IMR-90 (cell line): Measurements from ENCODE around the gene IDH3B. TPM values are rescaled to one million over a fixed set of nuclear protein-coding genes. Genes with fewer than 3 reads are reported as not detected.

Source experiments
- ATAC-seq: fragments of 200-7000 bp; cut with Tn5 transposase; 2 replicates; pipeline ENCODE4 v1.9.1; 2020; ENCODE audit warnings: low read depth, mild to moderate bottlenecking, moderate library complexity
- BruUV-seq: library from RNA; stranded (reverse); fragments of 400-500 nt; replicated peaks from 2 replicates; lab custom pipeline; 2021; lab: Mats Ljungman, UMichigan
- CTCF ChIA-PET: fragments of 300-600 bp; formaldehyde crosslinking; extraction: SDS; loops from one replicate; lab custom pipeline; 2021; ENCODE audit warnings: antibody characterized with exemption; lab: Yijun Ruan, JAX
- POLR2A ChIA-PET: fragments of 300-600 bp; sonication (Branson Sonifier 250); formaldehyde crosslinking; loops from one replicate; lab custom pipeline; 2022; ENCODE audit warnings: antibody characterized with exemption; ENCODE audit not compliant: unreplicated experiment; lab: Charles Lee
- DNase-seq: peaks from one replicate; pipeline ENCODE4 v3.0.0; 2013
- H2AFZ ChIP-seq: replicated peaks from 2 replicates; pipeline ENCODE3; 2013; ENCODE audit warnings: low read length, mild to moderate bottlenecking; ENCODE audit not compliant: poor library complexity
- H2AK5ac ChIP-seq: 2 replicates; pipeline ENCODE4 v1.6.1; 2013; ENCODE audit warnings: low read depth, low read length, inconsistent platforms
- H2AK9ac ChIP-seq: replicated peaks from 2 replicates; pipeline ENCODE3; 2013; ENCODE audit warnings: mild to moderate bottlenecking, low read depth, low read length, moderate library complexity; ENCODE audit not compliant: poor library complexity
- H2BK120ac ChIP-seq: 2 replicates; pipeline ENCODE4 v1.6.1; 2013; ENCODE audit warnings: low read depth, low read length, inconsistent platforms
- H2BK15ac ChIP-seq: 3 replicates; pipeline ENCODE4 v1.6.1; 2013; ENCODE audit warnings: low read depth, low read length, inconsistent platforms
- H2BK20ac ChIP-seq: 2 replicates; pipeline ENCODE4 v1.6.1; 2013; ENCODE audit warnings: low read depth, mild to moderate bottlenecking, inconsistent platforms, low read length, moderate library complexity
- H2BK5ac ChIP-seq: 2 replicates; pipeline ENCODE4 v1.6.1; 2013; ENCODE audit warnings: mild to moderate bottlenecking, low read depth, low read length, inconsistent platforms; ENCODE audit not compliant: poor library complexity, severe bottlenecking
- H3K14ac ChIP-seq: replicated peaks from 2 replicates; pipeline ENCODE4 v1.6.1; 2013; ENCODE audit warnings: low read depth, low read length, inconsistent platforms
- H3K18ac ChIP-seq: 2 replicates; pipeline ENCODE4 v1.6.1; 2013; ENCODE audit warnings: low read depth, low read length, control low read depth
- H3K23ac ChIP-seq: 2 replicates; pipeline ENCODE4 v1.6.1; 2013; ENCODE audit warnings: low read depth, low read length, inconsistent platforms
- H3K27ac ChIP-seq: 2 replicates; pipeline ENCODE4 v1.5.1; 2013; ENCODE audit warnings: mild to moderate bottlenecking, control low read depth, low read length; ENCODE audit not compliant: insufficient read depth
- H3K27me3 ChIP-seq: 2 replicates; pipeline ENCODE4 v1.6.1; 2013; ENCODE audit warnings: low read length; ENCODE audit not compliant: control insufficient read depth, insufficient read depth
- H3K36me3 ChIP-seq: 2 replicates; pipeline ENCODE4 v1.6.1; 2013; ENCODE audit warnings: low read length, mixed read lengths; ENCODE audit not compliant: control insufficient read depth, insufficient read depth
- H3K4ac ChIP-seq: 2 replicates; pipeline ENCODE4 v1.6.1; 2013; ENCODE audit warnings: low read depth, low read length, inconsistent platforms
- H3K4me1 ChIP-seq: 2 replicates; pipeline ENCODE4 v1.6.1; 2013; ENCODE audit warnings: low read length, mixed read lengths; ENCODE audit not compliant: control insufficient read depth, insufficient read depth
- H3K4me2 ChIP-seq: 2 replicates; pipeline ENCODE4 v1.6.1; 2013; ENCODE audit warnings: low read depth, mild to moderate bottlenecking, control low read depth, low read length, moderate library complexity
- H3K4me3 ChIP-seq: 2 replicates; pipeline ENCODE4 v1.5.1; 2013; ENCODE audit warnings: low read depth, mild to moderate bottlenecking, control low read depth, low read length, moderate library complexity; ENCODE audit not compliant: insufficient read depth
- H3K56ac ChIP-seq: 2 replicates; pipeline ENCODE4 v1.6.1; 2013; ENCODE audit warnings: low read length, inconsistent platforms; ENCODE audit not compliant: insufficient read depth; ENCODE audit errors: extremely low read depth
- H3K79me1 ChIP-seq, 2 experiments: 2 replicates each; pipeline ENCODE4 v1.6.1; 2013; ENCODE audit warnings: low read length in 2 of 2, inconsistent platforms in 1 of 2, low read depth in 1 of 2
- H3K9ac ChIP-seq: 2 replicates; pipeline ENCODE4 v1.6.1; 2013; ENCODE audit warnings: low read depth, low read length, control low read depth
- H3K9me1 ChIP-seq: 2 replicates; pipeline ENCODE4 v1.6.1; 2013; ENCODE audit warnings: low read length, inconsistent platforms; ENCODE audit not compliant: insufficient read depth
- H3K9me3 ChIP-seq: 2 replicates; pipeline ENCODE4 v1.6.1; 2013; ENCODE audit warnings: low read length; ENCODE audit not compliant: control insufficient read depth, insufficient read depth
- H4K20me1 ChIP-seq: 2 replicates; pipeline ENCODE4 v1.6.1; 2013; ENCODE audit warnings: low read length, inconsistent platforms; ENCODE audit not compliant: insufficient read depth
- H4K5ac ChIP-seq: 2 replicates; pipeline ENCODE4 v1.6.1; 2013; ENCODE audit warnings: mild to moderate bottlenecking, low read depth, low read length, control low read depth
- H4K8ac ChIP-seq, 2 experiments: 2 replicates each; pipeline ENCODE4 v1.6.1; 2013; ENCODE audit warnings: low read depth in 2 of 2, low read length in 2 of 2, control low read depth in 1 of 2, inconsistent platforms in 1 of 2
- H4K91ac ChIP-seq: 2 replicates; pipeline ENCODE4 v1.6.1; 2013; ENCODE audit warnings: low read depth, low read length, inconsistent platforms; ENCODE audit not compliant: insufficient read depth
- BHLHE40 ChIP-seq: fragments of 150-350 bp; IDR thresholded peaks from 2 replicates; pipeline ENCODE4 v1.6.1; 2016; ENCODE audit warnings: mild to moderate bottlenecking, low read depth, low read length
- CEBPB ChIP-seq: IDR thresholded peaks from 2 replicates; pipeline ENCODE4 v1.6.1; 2012; ENCODE audit warnings: low read depth, low read length, improper control_type of control experiment
- CHD1 ChIP-seq: IDR thresholded peaks from 2 replicates; pipeline ENCODE4 v1.6.1; 2012; ENCODE audit warnings: low read depth, low read length, improper control_type of control experiment
- CTCF ChIP-seq: conservative IDR thresholded peaks from 2 replicates; pipeline ENCODE4 v1.5.1; 2012; ENCODE audit warnings: mild to moderate bottlenecking, low read depth, low read length, improper control_type of control experiment
- ELK1 ChIP-seq: fragments of 150-350 bp; IDR thresholded peaks from 2 replicates; pipeline ENCODE4 v1.6.1; 2016; ENCODE audit warnings: low read depth, mild to moderate bottlenecking, low read length, moderate library complexity, borderline replicate concordance
- FOS ChIP-seq: fragments of 150-350 bp; IDR thresholded peaks from 2 replicates; pipeline ENCODE4 v1.6.1; 2016; ENCODE audit warnings: low read depth, low read length
- MAFK ChIP-seq: IDR thresholded peaks from 2 replicates; pipeline ENCODE4 v1.6.1; 2012; ENCODE audit warnings: low read depth, low read length, improper control_type of control experiment
- MAZ ChIP-seq: IDR thresholded peaks from 2 replicates; pipeline ENCODE4 v1.6.1; 2012; ENCODE audit warnings: low read depth, mild to moderate bottlenecking, low read length, improper control_type of control experiment, moderate library complexity, borderline replicate concordance
- MXI1 ChIP-seq: IDR thresholded peaks from 2 replicates; pipeline ENCODE4 v1.6.1; 2012; ENCODE audit warnings: low read depth, mild to moderate bottlenecking, low read length, moderate library complexity, borderline replicate concordance
- NFE2L2 ChIP-seq: fragments of 150-350 bp; IDR thresholded peaks from 2 replicates; pipeline ENCODE4 v1.6.1; 2016; ENCODE audit warnings: low read depth, mild to moderate bottlenecking, low read length
- POLR2A ChIP-seq: IDR thresholded peaks from 2 replicates; pipeline ENCODE4 v1.6.1; 2012; ENCODE audit warnings: mild to moderate bottlenecking, low read depth, low read length
- RCOR1 ChIP-seq: IDR thresholded peaks from 2 replicates; pipeline ENCODE4 v1.6.1; 2012; ENCODE audit warnings: mild to moderate bottlenecking, low read length, improper control_type of control experiment; ENCODE audit not compliant: insufficient replicate concordance
- RFX5 ChIP-seq: IDR thresholded peaks from 2 replicates; pipeline ENCODE4 v1.8.0; 2012; ENCODE audit warnings: low read depth, mild to moderate bottlenecking, low read length, moderate library complexity
- SMC3 ChIP-seq: fragments of 150-350 bp; IDR thresholded peaks from 2 replicates; pipeline ENCODE4 v1.6.1; 2016; ENCODE audit warnings: low read depth, mild to moderate bottlenecking, antibody characterized with exemption, low read length, moderate library complexity
- USF2 ChIP-seq: fragments of 150-350 bp; IDR thresholded peaks from 2 replicates; pipeline ENCODE4 v1.6.1; 2017; ENCODE audit warnings: mild to moderate bottlenecking, antibody characterized with exemption, low read length, low read depth
- WGBS, 2 experiments: methylation state at CpG; one replicate each; pipeline versions ENCODE4 v1.1.5 to v1.1.7; 2013; ENCODE audit warnings: missing lambda C conversion rate in 2 of 2; ENCODE audit not compliant: insufficient read length in 1 of 2; ENCODE audit errors: extremely low coverage in 2 of 2; 5-methylcytosine and 5-hydroxymethylcytosine counted together
- dilution Hi-C: fragments of 300-500 bp; cut with HindIII; formaldehyde crosslinking; loops from one replicate; pipeline ENCODE4 v1.14.3; 2018; ENCODE audit warnings: low sequenced_read_pairs; ENCODE audit not compliant: unreplicated experiment
- in situ Hi-C: fragments of 300-500 bp; cut with MboI; formaldehyde crosslinking; loops from 3 replicates; pipeline ENCODE4 v1.14.3; 2019; ENCODE audit warnings: low sequenced_read_pairs, inconsistent platforms, mixed read lengths
- intact Hi-C: fragments of 100-400 bp; cut with micrococcal nuclease; formaldehyde crosslinking; loops from 2 replicates; pipeline ENCODE4 v1.10.0; 2022
- polyA plus RNA-seq, 3 experiments: library from polyadenylated mRNA; depleted of rRNA; stranded (reverse); fragments of >200 nt; gene quantifications; 2 replicates each; pipeline ENCODE4 v1.2.3, GENCODE V29; 2012; ENCODE audit warnings: low replicate concordance in 1 of 3
- total RNA-seq: library from RNA; depleted of rRNA; stranded (reverse); fragments of >200 nt; gene quantifications from 2 replicates; pipeline ENCODE4 v1.2.3, GENCODE V29; 2012

Gene IDH3B
- total and polyA plus RNA-seq, 2 of the 4 experiments (the other 2 are of a cell fraction), result 151 to 160 TPM

GRCh38 chr20:2693286-2694007 is 29.4 kb upstream of the IDH3B start:
- Histone ChIP-seq H3K18ac (no peak overlapping the region), H3K79me1 (no peaks in the 10 kb centered on the region), H4K5ac (no peak overlapping the region), H3K27ac (no peak overlapping the region), H2BK15ac (no peak overlapping the region), H3K56ac (no peak overlapping the region), H2AK9ac (peak overlapping the region; percentile 20), H2BK5ac (no peak overlapping the region), H2AFZ (peak overlapping the region; percentile 82), H4K91ac (no peak overlapping the region), H2AK5ac (no peak overlapping the region), H3K23ac (no peak overlapping the region), H4K20me1 (no peaks in the 10 kb centered on the region; the same call in 1 of the 2 replicates), H3K9ac (no peak overlapping the region), H4K8ac (no peak overlapping the region), H3K36me3 (no peaks in the 10 kb centered on the region), H3K4me1 (no peaks in the 10 kb centered on the region), H2BK120ac (no peak overlapping the region), H3K9me1 (no peaks in the 10 kb centered on the region; the same call in 1 of the 2 replicates), H2BK20ac (no peak overlapping the region), H3K4me3 (peak overlapping the region; percentile 37), H3K9me3 (no peaks in the 10 kb centered on the region), H3K27me3 (peaks cover 61% of the 10 kb centered on the region), H3K14ac (no peak overlapping the region), H3K4ac (no peak overlapping the region), H3K4me2 (peak overlapping the region; percentile 9; the same call in 1 of the 2 replicates)
- ChIA-PET CTCF (no interaction called here), POLR2A (no interaction called here)
- ATAC-seq (peak; percentile 44), DNase-seq (no peak)
- in situ Hi-C loops (no loop called here), dilution Hi-C loops (no loop called here), intact Hi-C loops (loop anchor here (2.0 kb wide), 1 partner anchor 47 kb away; no protein-coding TSS in a partner anchor)
- 4% methylated on average over 46 of the region's 89 CpGs; no CpG with 5 or more reads in 1 of the 2 experiments for whole genome bisulfite sequencing, 2 experiments
- BruUV-seq, result no TSS peak
- TF ChIP-seq RCOR1 (no peak), MAZ (no peak), RFX5 (no peak), NFE2L2 (no peak), SMC3 (no peak), MXI1 (no peak), POLR2A (no peak), CHD1 (no peak), MAFK (no peak), CTCF (no peak), BHLHE40 (no peak), FOS (no peak), ELK1 (no peak), USF2 (no peak), CEBPB (no peak)
